Sigmoid colon (tissue), 4 donors: ENCODE data around the gene NUBP2.

ENCODE experiments used
- EP300 ChIP-seq, 4 donors: sonication (generic); formaldehyde crosslinking; IDR thresholded peaks; one replicate each; pipeline ENCODE4 v1.6.1; 2017; ENCODE audit warnings: antibody characterized with exemption in 4 of 4
- TF ChIP-seq, protein P1 (sequence below), 4 experiments: fragments of 450-650 bp in 3 of 4; fragments of 200-600 bp in 1 of 4; IDR thresholded peaks; one replicate each; pipeline ENCODE4 v1.5.1; 2016 to 2019; ENCODE audit warnings: antibody characterized with exemption in 4 of 4, mild to moderate bottlenecking in 3 of 4, moderate library complexity in 2 of 4

- no peak for TF ChIP-seq EP300 (IDR thresholded peaks at IDR 0.05)
- TF ChIP-seq, protein P1, sequence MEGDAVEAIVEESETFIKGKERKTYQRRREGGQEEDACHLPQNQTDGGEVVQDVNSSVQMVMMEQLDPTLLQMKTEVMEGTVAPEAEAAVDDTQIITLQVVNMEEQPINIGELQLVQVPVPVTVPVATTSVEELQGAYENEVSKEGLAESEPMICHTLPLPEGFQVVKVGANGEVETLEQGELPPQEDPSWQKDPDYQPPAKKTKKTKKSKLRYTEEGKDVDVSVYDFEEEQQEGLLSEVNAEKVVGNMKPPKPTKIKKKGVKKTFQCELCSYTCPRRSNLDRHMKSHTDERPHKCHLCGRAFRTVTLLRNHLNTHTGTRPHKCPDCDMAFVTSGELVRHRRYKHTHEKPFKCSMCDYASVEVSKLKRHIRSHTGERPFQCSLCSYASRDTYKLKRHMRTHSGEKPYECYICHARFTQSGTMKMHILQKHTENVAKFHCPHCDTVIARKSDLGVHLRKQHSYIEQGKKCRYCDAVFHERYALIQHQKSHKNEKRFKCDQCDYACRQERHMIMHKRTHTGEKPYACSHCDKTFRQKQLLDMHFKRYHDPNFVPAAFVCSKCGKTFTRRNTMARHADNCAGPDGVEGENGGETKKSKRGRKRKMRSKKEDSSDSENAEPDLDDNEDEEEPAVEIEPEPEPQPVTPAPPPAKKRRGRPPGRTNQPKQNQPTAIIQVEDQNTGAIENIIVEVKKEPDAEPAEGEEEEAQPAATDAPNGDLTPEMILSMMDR (IDR thresholded peaks at IDR 0.05), result no peak
Observed at GRCh38 chr16:1787056-1787321, 4.2 kb downstream of the NUBP2 start.
